MM.1S (cell line): ENCODE results near the gene IFNB1.

Source experiments
- CTCF ChIP-seq: fragments of 300-600 bp; sonication (generic); IDR thresholded peaks from 2 replicates; pipeline ENCODE4 v1.5.1; 2016; ENCODE audit warnings: antibody characterized with exemption, low read length, mixed read lengths
- EZH2 ChIP-seq: fragments of 300-600 bp; sonication (generic); optimal IDR thresholded peaks from 2 replicates; pipeline ENCODE3; 2017; ENCODE audit warnings: low read depth, mild to moderate bottlenecking, antibody characterized with exemption, low read length, mixed read lengths

DNA sequence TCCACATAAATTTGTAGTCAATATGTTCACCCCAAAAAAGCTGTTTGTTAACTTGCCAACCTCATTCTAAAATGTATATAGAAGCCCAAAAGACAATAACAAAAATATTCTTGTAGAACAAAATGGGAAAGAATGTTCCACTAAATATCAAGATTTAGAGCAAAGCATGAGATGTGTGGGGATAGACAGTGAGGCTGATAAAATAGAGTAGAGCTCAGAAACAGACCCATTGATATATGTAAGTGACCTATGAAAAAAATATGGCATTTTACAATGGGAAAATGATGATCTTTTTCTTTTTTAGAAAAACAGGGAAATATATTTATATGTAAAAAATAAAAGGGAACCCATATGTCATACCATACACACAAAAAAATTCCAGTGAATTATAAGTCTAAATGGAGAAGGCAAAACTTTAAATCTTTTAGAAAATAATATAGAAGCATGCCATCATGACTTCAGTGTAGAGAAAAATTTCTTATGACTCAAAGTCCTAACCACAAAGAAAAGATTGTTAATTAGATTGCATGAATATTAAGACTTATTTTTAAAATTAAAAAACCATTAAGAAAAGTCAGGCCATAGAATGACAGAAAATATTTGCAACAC lies 6.6 kb upstream of the IFNB1 start:
- TF ChIP-seq CTCF (no peak), EZH2 (no peak)
